Body of pancreas (tissue), 4 donors: ENCODE results near the gene IFITM10. TPM values are rescaled to one million over a fixed set of nuclear protein-coding genes. Genes with fewer than 3 reads are reported as not detected.

Source experiments
- ATAC-seq: fragments of 150-250 bp; one replicate; pipeline ENCODE4 v1.9.1; 2016
- DNase-seq, 4 donors: peaks; one replicate each; pipeline ENCODE4 v3.0.0-alpha.2; 2019
- H3K27ac ChIP-seq, 4 donors: fragments of 200-600 bp; sonication (generic); 1 replicate in 3 of 4; 2 replicates in 1 of 4; pipeline versions ENCODE4 v1.5.1 to v1.6.1; 2016 to 2019; ENCODE audit warnings: mild to moderate bottlenecking in 1 of 4, mixed read lengths in 1 of 4, moderate library complexity in 1 of 4
- H3K27me3 ChIP-seq, 2 donors: fragments of 200-600 bp; sonication (generic); one replicate each; pipeline ENCODE4 v1.6.0; 2016; ENCODE audit warnings: mild to moderate bottlenecking in 1 of 2
- H3K36me3 ChIP-seq, 2 donors: fragments of 200-600 bp; sonication (generic); replicated peaks in 1 of 2; 2 replicates each; pipeline ENCODE4 v1.5.1; 2016; ENCODE audit warnings: low read depth in 2 of 2; ENCODE audit not compliant: insufficient read depth in 1 of 2
- H3K4me1 ChIP-seq: fragments of 200-600 bp; sonication (generic); one replicate; pipeline ENCODE4 v1.6.0; 2016
- H3K4me3 ChIP-seq, 2 donors: fragments of 200-600 bp; sonication (generic); 1 replicate in 1 of 2; 2 replicates in 1 of 2; pipeline ENCODE4 v1.5.1; 2016 to 2019
- H3K9me3 ChIP-seq, 3 donors: fragments of 200-600 bp; sonication (generic); 1 replicate in 2 of 3; 2 replicates in 1 of 3; pipeline ENCODE4 v1.5.1; 2016
- CTCF ChIP-seq, 7 experiments: fragments of 450-650 bp in 4 of 7; fragments of 200-600 bp in 3 of 7; sonication (generic) in 3 of 7; IDR thresholded peaks; one replicate each; pipeline ENCODE4 v1.5.1; 2016 to 2019; ENCODE audit warnings: antibody characterized with exemption in 7 of 7
- POLR2A ChIP-seq, 3 donors: fragments of 450-650 bp; IDR thresholded peaks; one replicate each; pipeline ENCODE4 v1.6.1; 2016; ENCODE audit warnings: antibody characterized with exemption in 3 of 3, mild to moderate bottlenecking in 2 of 3
- WGBS, 2 donors: methylation state at CpG; one replicate each; pipeline ENCODE4 v1.1.5; 2017; 5-methylcytosine and 5-hydroxymethylcytosine counted together
- intact Hi-C: fragments of 100-400 bp; cut with DNase I; formaldehyde crosslinking; loops from one replicate; pipeline ENCODE4 v1.15.1; 2023
- total RNA-seq, 2 donors: library from RNA; depleted of rRNA; stranded (reverse); fragments of >200 nt; gene quantifications; one replicate each; pipeline ENCODE4 v1.1.0, GENCODE V29; 2016

The IFITM10 gene
- total RNA-seq, 2 donors from 2014 or later = 0.26 TPM; not detected in 1

- 62 to 66% methylated on average over 10 to 14 of the region's 14 CpGs for WGBS, 2 donors
These were observed 27.9 kb upstream of the IFITM10 start for GRCh38 chr11:1778141-1778911.

GRCh38 chr11:1777737-1778136, 27.3 kb upstream of the IFITM10 start:
- intact Hi-C loops = no loop called here
- DNase-seq = no peak
- no peak for ATAC-seq
- no peaks in the 10 kb centered on the region for H3K27me3 ChIP-seq
- 76 to 83% methylated on average over 2 of the region's 2 CpGs for WGBS, 2 donors
- TF ChIP-seq CTCF (IDR thresholded peaks at IDR 0.05) (no peak), POLR2A (IDR thresholded peaks at IDR 0.05) (no peak)
- H3K9me3 ChIP-seq = no peaks in the 10 kb centered on the region
- no peaks in the 10 kb centered on the region for H3K4me1 ChIP-seq
- H3K36me3 ChIP-seq = no peaks in the 10 kb centered on the region
- no peak overlapping the region for H3K27ac ChIP-seq
- H3K4me3 ChIP-seq = no peak overlapping the region

More at GRCh38 chr11:1778141-1778911, 27.9 kb upstream of the IFITM10 start:
- intact Hi-C loops = no loop called here
- ATAC-seq (no peak), DNase-seq (no peak)
- no peaks in the 10 kb centered on the region for H3K9me3 ChIP-seq
- H3K27ac ChIP-seq = no peak overlapping the region
- no peaks in the 10 kb centered on the region for H3K4me1 ChIP-seq
- TF ChIP-seq CTCF (IDR thresholded peaks at IDR 0.05) = no peak
- no peak for TF ChIP-seq POLR2A (IDR thresholded peaks at IDR 0.05)
- H3K27me3 ChIP-seq = no peaks in the 10 kb centered on the region
- no peak overlapping the region for H3K4me3 ChIP-seq
- H3K36me3 ChIP-seq = no peaks in the 10 kb centered on the region

GRCh38 chr11:1776944-1777715, 26.7 kb upstream of the IFITM10 start:
- intact Hi-C loops = no loop called here
- TF ChIP-seq POLR2A (IDR thresholded peaks at IDR 0.05) = no peak
- no peak for TF ChIP-seq CTCF (IDR thresholded peaks at IDR 0.05)
- DNase-seq = peak in 1 of 4 donors; percentile 7
- ATAC-seq = no peak
- Histone ChIP-seq H3K27ac (no peak overlapping the region), H3K9me3 (no peaks in the 10 kb centered on the region), H3K4me3 (no peak overlapping the region), H3K36me3 (no peaks in the 10 kb centered on the region), H3K27me3 (no peaks in the 10 kb centered on the region), H3K4me1 (peaks cover 3% of the 10 kb centered on the region)
- 81 to 86% methylated on average over 5 of the region's 5 CpGs for WGBS, 2 donors

GRCh38 chr11:1776331-1776851, 26.0 kb upstream of the IFITM10 start:
- TF ChIP-seq POLR2A (IDR thresholded peaks at IDR 0.05) (no peak), CTCF (IDR thresholded peaks at IDR 0.05) (no peak)
- no peaks in the 10 kb centered on the region for H3K27me3 ChIP-seq
- intact Hi-C loops = no loop called here
- H3K36me3 ChIP-seq = no peaks in the 10 kb centered on the region
- H3K9me3 ChIP-seq = no peaks in the 10 kb centered on the region
- no peak overlapping the region for H3K27ac ChIP-seq
- ATAC-seq (no peak), DNase-seq (no peak)
- peaks cover 3% of the 10 kb centered on the region for H3K4me1 ChIP-seq
- H3K4me3 ChIP-seq = no peak overlapping the region
- WGBS, 2 donors = 80 to 84% methylated on average over 11 of the region's 11 CpGs
